ENCODE measurements around the gene DRD1.

DRD1 gene

DNA sequence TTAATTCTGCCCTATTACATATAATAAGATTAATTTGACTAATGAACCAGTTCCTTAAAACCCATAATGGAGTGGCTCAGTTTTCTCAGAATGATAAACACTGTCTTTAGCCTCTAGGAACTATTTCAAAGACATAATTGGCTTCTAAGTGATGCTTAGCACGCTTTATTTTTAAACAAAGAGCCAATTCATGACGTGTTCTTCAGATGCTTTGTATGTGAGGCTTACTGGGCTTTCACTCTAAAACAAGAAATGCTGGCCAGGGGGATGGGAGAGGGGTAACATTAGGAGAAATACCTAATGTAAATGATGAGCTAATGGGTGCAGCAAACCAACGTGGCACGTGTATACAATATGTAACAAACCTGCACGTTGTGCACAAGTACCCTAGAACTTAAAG, 26.8 kb upstream of the DRD1 start:
- H3K27ac ChIP-seq, result no peak overlapping the region

DNA sequence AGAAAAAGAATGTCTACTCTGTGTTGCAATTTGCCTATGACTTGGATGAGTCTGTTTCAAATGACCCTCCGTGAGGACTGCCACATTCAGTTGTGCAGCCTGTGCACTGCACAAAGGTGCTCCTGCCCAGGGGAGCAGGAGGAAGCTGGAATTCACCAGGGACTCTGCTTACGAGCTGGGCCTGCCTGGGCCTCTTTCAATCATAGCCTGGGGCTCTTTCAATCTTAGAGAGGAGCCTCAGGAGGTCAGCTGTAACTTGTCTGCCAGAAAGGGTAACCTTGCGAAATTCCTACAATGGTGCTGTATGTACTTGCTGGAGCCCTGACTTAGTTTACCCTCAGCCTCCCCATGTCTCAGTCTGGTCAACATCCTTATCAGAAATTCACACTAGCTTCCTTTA, 25.9 kb upstream of the DRD1 start:
- CTCF ChIA-PET, result interaction anchor here (0.6 to 1.0 kb wide), 4 partner anchors 12 to 1821 kb away, joined by 3 to 5 read pairs (median 4); no protein-coding TSS in a partner anchor

More for the DNA sequence above, 26.8 kb upstream of the DRD1 start:
- no peak for DNase-seq (ENCODE audit: low spot score)
- TF ChIP-seq, protein P1, sequence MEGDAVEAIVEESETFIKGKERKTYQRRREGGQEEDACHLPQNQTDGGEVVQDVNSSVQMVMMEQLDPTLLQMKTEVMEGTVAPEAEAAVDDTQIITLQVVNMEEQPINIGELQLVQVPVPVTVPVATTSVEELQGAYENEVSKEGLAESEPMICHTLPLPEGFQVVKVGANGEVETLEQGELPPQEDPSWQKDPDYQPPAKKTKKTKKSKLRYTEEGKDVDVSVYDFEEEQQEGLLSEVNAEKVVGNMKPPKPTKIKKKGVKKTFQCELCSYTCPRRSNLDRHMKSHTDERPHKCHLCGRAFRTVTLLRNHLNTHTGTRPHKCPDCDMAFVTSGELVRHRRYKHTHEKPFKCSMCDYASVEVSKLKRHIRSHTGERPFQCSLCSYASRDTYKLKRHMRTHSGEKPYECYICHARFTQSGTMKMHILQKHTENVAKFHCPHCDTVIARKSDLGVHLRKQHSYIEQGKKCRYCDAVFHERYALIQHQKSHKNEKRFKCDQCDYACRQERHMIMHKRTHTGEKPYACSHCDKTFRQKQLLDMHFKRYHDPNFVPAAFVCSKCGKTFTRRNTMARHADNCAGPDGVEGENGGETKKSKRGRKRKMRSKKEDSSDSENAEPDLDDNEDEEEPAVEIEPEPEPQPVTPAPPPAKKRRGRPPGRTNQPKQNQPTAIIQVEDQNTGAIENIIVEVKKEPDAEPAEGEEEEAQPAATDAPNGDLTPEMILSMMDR (conservative IDR thresholded peaks at IDR 0.05; ENCODE audit: low read depth), result no peak
- ChIA-PET POLR2A (ENCODE audit: low non-redundant PET) (no interaction called here), CTCF (interaction anchor here (0.7 to 1.0 kb wide), 2 partner anchors 13 to 1822 kb away, joined by 3 to 4 read pairs; no protein-coding TSS in a partner anchor)

DNA sequence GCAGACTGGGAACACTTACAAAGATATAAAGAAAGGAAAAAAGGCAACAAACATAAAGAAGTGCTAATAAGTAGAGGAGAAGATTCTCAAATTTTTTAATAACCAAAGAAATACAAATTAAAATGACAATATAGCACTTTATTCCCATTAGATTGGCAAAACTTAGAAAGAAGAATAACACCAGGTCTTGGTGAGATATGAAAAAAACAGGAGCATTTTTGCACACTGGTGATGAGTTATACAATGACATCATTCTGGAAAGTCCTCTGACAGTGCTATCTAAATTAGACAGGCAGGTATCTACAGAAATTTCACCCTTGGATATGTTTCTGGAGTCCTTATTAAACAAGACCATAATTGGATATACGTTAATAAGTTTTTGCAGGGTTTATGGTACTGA, 24.9 kb upstream of the DRD1 start:
- no peak for DNase-seq (ENCODE audit: low spot score)
- no peak overlapping the region for H3K27ac ChIP-seq
- POLR2A ChIA-PET (ENCODE audit: low non-redundant PET), result no interaction called here
- TF ChIP-seq, protein P1 (conservative IDR thresholded peaks at IDR 0.05; ENCODE audit: low read depth), result no peak
- CTCF ChIA-PET, result no interaction called here

More for the DNA sequence above, 25.9 kb upstream of the DRD1 start:
- TF ChIP-seq, protein P1 (conservative IDR thresholded peaks at IDR 0.05; ENCODE audit: low read depth), result no peak
- POLR2A ChIA-PET (ENCODE audit: low non-redundant PET), result no interaction called here
- H3K27ac ChIP-seq, result no peak overlapping the region
- no peak for DNase-seq (ENCODE audit: low spot score)

DNA sequence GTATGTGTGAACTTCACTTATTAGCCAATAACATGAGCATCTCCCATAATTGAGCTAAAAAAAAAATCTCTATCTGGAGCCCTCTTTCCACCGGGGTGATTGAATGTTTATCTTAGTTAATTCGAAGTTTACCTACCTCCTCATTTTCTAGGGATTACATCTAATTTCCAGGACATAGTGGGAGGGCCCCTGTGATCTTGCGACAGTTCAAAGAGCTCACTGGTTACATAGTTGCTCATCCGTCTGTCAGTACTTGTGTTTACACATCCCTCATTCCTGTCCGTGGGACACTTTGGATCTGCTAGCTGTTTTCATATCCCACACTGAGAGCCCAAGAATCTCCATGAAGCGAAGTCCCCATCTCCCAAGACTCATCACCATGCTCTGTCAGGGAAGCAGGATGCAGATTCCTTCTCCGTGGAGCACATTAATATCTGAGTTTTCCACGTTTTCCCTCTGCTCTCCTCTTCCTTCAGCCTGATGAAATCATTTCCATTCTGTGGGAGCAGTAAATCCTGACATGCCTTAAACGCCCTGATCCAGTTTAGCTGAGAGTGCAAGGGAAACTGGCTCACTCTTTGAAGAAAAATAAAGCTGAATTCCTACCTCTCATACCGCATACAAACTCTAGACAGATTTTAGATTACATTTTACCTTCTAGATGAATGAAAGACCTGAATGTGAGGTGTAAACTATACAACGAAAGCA, 24.2 kb upstream of the DRD1 start:
- no peak for DNase-seq (ENCODE audit: low spot score)
- CTCF ChIA-PET, result interaction anchor here (0.6 kb wide), 1 partner anchor 87 kb away, joined by 3 read pairs; no protein-coding TSS in a partner anchor
- POLR2A ChIA-PET (ENCODE audit: low non-redundant PET), result no interaction called here
- H3K27ac ChIP-seq, result no peak overlapping the region
- TF ChIP-seq, protein P1 (conservative IDR thresholded peaks at IDR 0.05; ENCODE audit: low read depth), result no peak

DNA sequence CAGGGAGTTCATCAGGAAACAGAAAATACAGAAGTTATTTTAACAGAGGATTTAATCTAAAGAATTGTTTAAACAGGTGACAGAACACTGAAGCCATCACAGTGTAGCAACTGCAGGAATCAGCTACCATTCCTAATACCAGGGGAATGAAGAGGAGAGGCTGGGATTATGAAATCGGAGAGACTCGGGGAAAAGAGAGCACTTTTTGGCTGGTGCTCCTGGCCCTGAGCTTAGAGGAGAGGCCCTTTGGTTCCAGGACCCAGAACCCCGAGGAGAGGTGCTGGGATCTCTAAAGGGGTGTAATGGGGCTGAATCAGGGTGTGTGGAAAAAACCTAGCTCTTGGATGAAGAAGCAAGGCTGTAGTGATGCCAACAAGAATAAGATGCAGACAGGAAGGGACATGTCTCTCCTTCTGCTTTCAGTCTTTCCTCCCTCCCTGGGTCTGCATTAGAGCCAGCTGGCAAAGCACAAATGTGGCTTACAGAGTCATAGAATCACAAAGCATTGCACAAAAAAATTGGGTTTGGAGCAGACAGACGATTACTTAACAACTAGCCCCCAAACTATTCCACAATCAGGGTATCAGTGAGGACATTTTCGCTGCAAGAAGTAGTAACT, 22.8 kb upstream of the DRD1 start:
- POLR2A ChIA-PET (ENCODE audit: low non-redundant PET), result no interaction called here
- CTCF ChIA-PET, result interaction anchor here (1.0 kb wide), 1 partner anchor 67 kb away, joined by 3 read pairs; no protein-coding TSS in a partner anchor
- peak overlapping the region; percentile 69 for H3K27ac ChIP-seq
- TF ChIP-seq, protein P1 (conservative IDR thresholded peaks at IDR 0.05; ENCODE audit: low read depth), result no peak
- no peak for DNase-seq (ENCODE audit: low spot score)

DNA sequence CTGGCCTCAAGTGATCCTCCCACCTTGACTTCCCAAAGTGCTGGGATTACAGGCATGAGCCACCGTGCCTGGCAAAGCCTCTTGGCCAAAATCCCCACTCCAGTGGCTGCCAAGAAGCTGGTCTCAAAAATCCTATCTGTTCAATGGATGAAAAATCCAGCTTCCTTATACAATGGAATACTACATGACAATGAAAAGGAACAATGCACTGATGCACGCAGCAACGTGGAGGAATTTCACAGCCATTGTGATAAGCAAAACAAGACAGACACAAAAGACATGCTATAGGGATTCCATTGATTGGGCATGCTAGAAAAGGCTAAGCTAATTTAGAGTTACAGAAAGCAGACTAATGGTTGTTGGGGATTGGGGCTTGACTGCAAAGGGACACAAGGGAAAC, 21.3 kb upstream of the DRD1 start:
- H3K27ac ChIP-seq, result no peak overlapping the region
- CTCF ChIA-PET, result interaction anchor here (0.6 to 1.9 kb wide), 31 partner anchors 11 to 923 kb away, joined by 3 to 11 read pairs (median 4); partner anchors contain the start of genes DRD1, NOP16 and SFXN1
- DNase-seq (ENCODE audit: low spot score), result no peak
- TF ChIP-seq, protein P1 (conservative IDR thresholded peaks at IDR 0.05; ENCODE audit: low read depth), result no peak
- POLR2A ChIA-PET (ENCODE audit: low non-redundant PET), result interaction anchor here (1.1 kb wide), 1 partner anchor 13 kb away, joined by 4 read pairs; no protein-coding TSS in a partner anchor

Data from RWPE1 (cell line).